ENCODE measurements around the gene HOXB8.

DNA sequence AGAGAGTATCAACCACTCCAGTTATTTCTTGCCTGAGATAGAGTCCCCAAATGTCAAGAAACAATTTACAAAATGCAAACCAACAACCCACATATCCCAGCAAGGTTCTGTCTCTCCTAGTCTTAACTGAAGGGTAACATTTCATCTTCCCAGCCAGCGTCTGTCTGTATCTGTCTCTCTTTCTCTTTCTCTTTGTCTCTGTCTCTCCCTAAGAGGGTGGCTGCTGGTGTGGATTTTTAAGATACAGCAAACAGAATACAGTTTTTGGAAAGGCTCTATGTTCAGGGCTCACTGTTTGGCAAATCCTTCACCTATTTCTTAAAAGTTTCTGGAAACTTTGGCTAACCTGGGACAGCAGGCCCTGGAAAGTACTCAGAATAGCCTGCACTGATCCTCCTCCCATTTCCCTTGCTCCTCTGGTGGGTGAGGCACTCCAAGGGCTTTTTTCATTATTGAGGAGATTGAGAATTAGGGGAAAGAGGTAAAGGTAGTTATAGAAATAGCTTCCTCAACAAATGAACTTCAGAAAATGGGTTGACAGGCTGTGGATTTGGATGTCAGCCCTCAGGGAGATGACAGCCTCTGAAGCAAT lies 43.2 kb downstream of the HOXB8 start:
- TF ChIP-seq, protein P1, sequence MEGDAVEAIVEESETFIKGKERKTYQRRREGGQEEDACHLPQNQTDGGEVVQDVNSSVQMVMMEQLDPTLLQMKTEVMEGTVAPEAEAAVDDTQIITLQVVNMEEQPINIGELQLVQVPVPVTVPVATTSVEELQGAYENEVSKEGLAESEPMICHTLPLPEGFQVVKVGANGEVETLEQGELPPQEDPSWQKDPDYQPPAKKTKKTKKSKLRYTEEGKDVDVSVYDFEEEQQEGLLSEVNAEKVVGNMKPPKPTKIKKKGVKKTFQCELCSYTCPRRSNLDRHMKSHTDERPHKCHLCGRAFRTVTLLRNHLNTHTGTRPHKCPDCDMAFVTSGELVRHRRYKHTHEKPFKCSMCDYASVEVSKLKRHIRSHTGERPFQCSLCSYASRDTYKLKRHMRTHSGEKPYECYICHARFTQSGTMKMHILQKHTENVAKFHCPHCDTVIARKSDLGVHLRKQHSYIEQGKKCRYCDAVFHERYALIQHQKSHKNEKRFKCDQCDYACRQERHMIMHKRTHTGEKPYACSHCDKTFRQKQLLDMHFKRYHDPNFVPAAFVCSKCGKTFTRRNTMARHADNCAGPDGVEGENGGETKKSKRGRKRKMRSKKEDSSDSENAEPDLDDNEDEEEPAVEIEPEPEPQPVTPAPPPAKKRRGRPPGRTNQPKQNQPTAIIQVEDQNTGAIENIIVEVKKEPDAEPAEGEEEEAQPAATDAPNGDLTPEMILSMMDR (IDR thresholded peaks at IDR 0.05) = no peak
- TF ChIP-seq POLR2AphosphoS5 (IDR thresholded peaks at IDR 0.05) = no peak

Measured in prostate gland (tissue), 2 donors.